Neural progenitor cell (in vitro differentiated cells): ENCODE data around the gene TECTA.

Experiments used
- CTCF ChIP-seq: fragments of 200-600 bp; sonication (generic); IDR thresholded peaks from 2 replicates; pipeline ENCODE4 v1.5.1; 2017; ENCODE audit warnings: antibody characterized with exemption, mild to moderate bottlenecking
- EZH2phosphoT487 ChIP-seq: fragments of 200-600 bp; sonication (generic); IDR thresholded peaks from 2 replicates; pipeline ENCODE4 v1.6.1; 2017; ENCODE audit warnings: antibody characterized with exemption

GRCh38 chr11:121137005-121137404 is 36.0 kb downstream of the TECTA start:
- TF ChIP-seq EZH2phosphoT487 = no peak
- TF ChIP-seq CTCF = no peak
